ENCODE data around the gene CD2AP. TPM values are rescaled to one million over a fixed set of nuclear protein-coding genes. Genes with fewer than 3 reads are reported as not detected.

Gene CD2AP
- total RNA-seq, 1 experiment from 2014 or later, result 27.2 TPM

Other genes starting within 250 kb of the CD2AP start
- 160 and 181 TPM in 2 replicates for gene TNFRSF21, start 167.9 kb upstream of the CD2AP start, total RNA-seq (2014; rRNA removed; shearing (Covaris generic))
- gene ADGRF4, start 220.8 kb downstream of the CD2AP start, total RNA-seq (2014; rRNA removed; shearing (Covaris generic)), result under 0.01 TPM in 1 of 2 replicates, not detected in the other